Measurements from ENCODE around the gene CCDC141.

Gene CCDC141

GRCh38 chr2:178933493-178933892, 116.4 kb downstream of the CCDC141 start:
- DNase-seq (ENCODE audit: low read depth in 1 of 2, low spot score in 1 of 2): no peak
- no peak overlapping the region for H3K4me3 ChIP-seq (replicated peaks; ENCODE audit: insufficient read depth, low read length)
- H3K27me3 ChIP-seq (ENCODE audit: insufficient read depth, poor library complexity, severe bottlenecking): no peaks in the 10 kb centered on the region
- H3K27ac ChIP-seq (replicated peaks): no peak overlapping the region
- TF ChIP-seq GABPA (IDR thresholded peaks at IDR 0.05; ENCODE audit: low read depth): no peak
- no peak for TF ChIP-seq SPI1 (IDR thresholded peaks at IDR 0.05; ENCODE audit: borderline replicate concordance, low read depth)
- TF ChIP-seq REST (IDR thresholded peaks at IDR 0.05; ENCODE audit: insufficient replicate concordance, low read depth): no peak
- no peak for TF ChIP-seq POLR2AphosphoS5 (IDR thresholded peaks at IDR 0.05; ENCODE audit: low read depth)
- no peak for TF ChIP-seq CTCF (IDR thresholded peaks at IDR 0.05; ENCODE audit: insufficient read depth, low read length)

GRCh38 chr2:178928077-178928476, 121.9 kb downstream of the CCDC141 start:
- TF ChIP-seq SPI1 (IDR thresholded peaks at IDR 0.05; ENCODE audit: borderline replicate concordance, low read depth): no peak
- no peak for TF ChIP-seq GABPA (IDR thresholded peaks at IDR 0.05; ENCODE audit: low read depth)
- no peak for TF ChIP-seq CTCF (IDR thresholded peaks at IDR 0.05; ENCODE audit: insufficient read depth, low read length)
- no peak for TF ChIP-seq POLR2AphosphoS5 (IDR thresholded peaks at IDR 0.05; ENCODE audit: low read depth)
- no peak for TF ChIP-seq REST (IDR thresholded peaks at IDR 0.05; ENCODE audit: insufficient replicate concordance, low read depth)
- H3K27ac ChIP-seq (replicated peaks): no peak overlapping the region
- no peaks in the 10 kb centered on the region for H3K27me3 ChIP-seq (ENCODE audit: insufficient read depth, poor library complexity, severe bottlenecking)
- H3K4me3 ChIP-seq (replicated peaks; ENCODE audit: insufficient read depth, low read length): no peak overlapping the region
- DNase-seq (ENCODE audit: low read depth in 1 of 2, low spot score in 1 of 2): no peak

- Histone ChIP-seq H3K27me3 (ENCODE audit: insufficient read depth, poor library complexity, severe bottlenecking) (no peaks in the 10 kb centered on the region), H3K27ac (replicated peaks) (no peak overlapping the region), H3K4me3 (replicated peaks; ENCODE audit: insufficient read depth, low read length) (no peak overlapping the region)
- TF ChIP-seq SPI1 (IDR thresholded peaks at IDR 0.05; ENCODE audit: borderline replicate concordance, low read depth): no peak
- no peak for TF ChIP-seq GABPA (IDR thresholded peaks at IDR 0.05; ENCODE audit: low read depth)
- no peak for TF ChIP-seq CTCF (IDR thresholded peaks at IDR 0.05; ENCODE audit: insufficient read depth, low read length)
- no peak for TF ChIP-seq REST (IDR thresholded peaks at IDR 0.05; ENCODE audit: insufficient replicate concordance, low read depth)
- no peak for TF ChIP-seq POLR2AphosphoS5 (IDR thresholded peaks at IDR 0.05; ENCODE audit: low read depth)
- no peak for DNase-seq (ENCODE audit: low read depth in 1 of 2, low spot score in 1 of 2)
Observed at GRCh38 chr2:178927173-178927572, 122.8 kb downstream of the CCDC141 start.
